Chondrocyte (in vitro differentiated cells): ENCODE results near the gene TBC1D16. TPM values are rescaled to one million over a fixed set of nuclear protein-coding genes. Genes with fewer than 3 reads are reported as not detected.

Source experiments
- DNase-seq: peaks from one replicate; pipeline ENCODE4 v3.0.0; 2021; ENCODE audit warnings: mixed read lengths, low spot score
- H3K27ac Mint-ChIP-seq: one replicate; pipeline ENCODE4 v1.8.0; 2021; ENCODE audit warnings: mild to moderate bottlenecking, moderate library complexity, mixed read lengths; ENCODE audit not compliant: unreplicated experiment
- H3K27me3 Mint-ChIP-seq: 2 replicates; pipeline ENCODE4 v1.8.0; 2021; ENCODE audit warnings: low read depth, mixed read lengths
- H3K36me3 Mint-ChIP-seq: 2 replicates; pipeline ENCODE4 v1.8.0; 2021; ENCODE audit warnings: low read depth, mixed read lengths
- H3K4me1 Mint-ChIP-seq: 2 replicates; pipeline ENCODE4 v1.8.0; 2021; ENCODE audit warnings: low read depth, mild to moderate bottlenecking, mixed read lengths
- H3K4me3 Mint-ChIP-seq: one replicate; pipeline ENCODE4 v1.8.0; 2021; ENCODE audit warnings: mild to moderate bottlenecking, moderate library complexity, mixed read lengths; ENCODE audit not compliant: unreplicated experiment
- H3K9me3 Mint-ChIP-seq: 2 replicates; pipeline ENCODE4 v1.8.0; 2021; ENCODE audit warnings: low read depth, mixed read lengths
- total RNA-seq: library from RNA; stranded (reverse); gene quantifications from 3 replicates; pipeline ENCODE4 v1.2.1, GENCODE V29; 2021
- TF ChIP-seq, protein P1 (sequence below): fragments of 200-600 bp; sonication (generic); IDR thresholded peaks from 2 replicates; pipeline ENCODE4 v1.5.0; 2021; ENCODE audit warnings: antibody characterized with exemption, mild to moderate bottlenecking, moderate library complexity

Gene TBC1D16
- total RNA-seq, 1 donor from 2014 or later, result 51.4 TPM

DNA sequence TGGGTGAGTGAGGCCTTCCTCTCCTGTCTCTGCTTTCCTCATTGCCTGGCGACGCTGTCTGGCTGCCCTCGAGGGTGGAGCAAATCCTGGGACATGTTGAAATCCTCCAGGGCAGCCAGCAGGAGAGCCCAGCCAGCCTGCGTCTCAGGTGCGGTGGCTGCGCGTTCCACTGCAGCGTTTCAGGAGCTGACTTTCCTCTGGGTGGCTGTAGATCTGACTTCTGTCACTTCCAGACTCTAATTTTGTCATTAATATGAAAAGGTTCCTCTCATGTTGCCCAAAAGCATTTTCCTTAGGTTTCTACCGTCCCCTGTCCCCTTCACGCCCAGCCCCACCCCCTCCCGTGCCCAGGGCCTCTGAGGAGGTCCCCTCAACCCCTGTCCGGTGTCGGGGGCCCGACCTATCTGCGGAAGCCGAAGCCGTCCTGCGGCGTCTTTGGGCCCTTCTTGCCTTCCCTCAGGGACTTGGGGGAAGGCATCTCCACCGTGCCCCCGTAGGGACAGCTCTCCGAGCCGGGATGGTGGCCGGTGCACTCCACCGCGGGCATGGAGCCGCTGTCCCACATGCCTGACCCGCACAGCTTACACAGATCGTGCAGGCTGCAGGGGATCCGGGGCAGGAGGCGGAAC lies 95.1 kb downstream of the TBC1D16 start:
- H3K4me3 Mint-ChIP-seq, result no peak overlapping the region
- peak; percentile 61 for DNase-seq
- H3K27me3 Mint-ChIP-seq, result no peaks in the 10 kb centered on the region
- H3K36me3 Mint-ChIP-seq, result peaks cover 28% of the 10 kb centered on the region
- peaks cover 3% of the 10 kb centered on the region for H3K4me1 Mint-ChIP-seq
- no peak overlapping the region for H3K27ac Mint-ChIP-seq
- TF ChIP-seq, protein P1, sequence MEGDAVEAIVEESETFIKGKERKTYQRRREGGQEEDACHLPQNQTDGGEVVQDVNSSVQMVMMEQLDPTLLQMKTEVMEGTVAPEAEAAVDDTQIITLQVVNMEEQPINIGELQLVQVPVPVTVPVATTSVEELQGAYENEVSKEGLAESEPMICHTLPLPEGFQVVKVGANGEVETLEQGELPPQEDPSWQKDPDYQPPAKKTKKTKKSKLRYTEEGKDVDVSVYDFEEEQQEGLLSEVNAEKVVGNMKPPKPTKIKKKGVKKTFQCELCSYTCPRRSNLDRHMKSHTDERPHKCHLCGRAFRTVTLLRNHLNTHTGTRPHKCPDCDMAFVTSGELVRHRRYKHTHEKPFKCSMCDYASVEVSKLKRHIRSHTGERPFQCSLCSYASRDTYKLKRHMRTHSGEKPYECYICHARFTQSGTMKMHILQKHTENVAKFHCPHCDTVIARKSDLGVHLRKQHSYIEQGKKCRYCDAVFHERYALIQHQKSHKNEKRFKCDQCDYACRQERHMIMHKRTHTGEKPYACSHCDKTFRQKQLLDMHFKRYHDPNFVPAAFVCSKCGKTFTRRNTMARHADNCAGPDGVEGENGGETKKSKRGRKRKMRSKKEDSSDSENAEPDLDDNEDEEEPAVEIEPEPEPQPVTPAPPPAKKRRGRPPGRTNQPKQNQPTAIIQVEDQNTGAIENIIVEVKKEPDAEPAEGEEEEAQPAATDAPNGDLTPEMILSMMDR, result no peak
- H3K9me3 Mint-ChIP-seq, result no peaks in the 10 kb centered on the region

- TF ChIP-seq, protein P1, result no peak
- H3K27ac Mint-ChIP-seq, result no peak overlapping the region
- no peak overlapping the region for H3K4me3 Mint-ChIP-seq
- no peaks in the 10 kb centered on the region for H3K9me3 Mint-ChIP-seq
- H3K27me3 Mint-ChIP-seq, result no peaks in the 10 kb centered on the region
- peak; percentile 27 for DNase-seq
- H3K36me3 Mint-ChIP-seq, result peaks cover 28% of the 10 kb centered on the region
- peaks cover 3% of the 10 kb centered on the region for H3K4me1 Mint-ChIP-seq
Measured at GRCh38 chr17:79939755-79940458, 95.8 kb downstream of the TBC1D16 start.

- H3K4me3 Mint-ChIP-seq, result no peak overlapping the region
- TF ChIP-seq, protein P1, result no peak
- H3K9me3 Mint-ChIP-seq, result no peaks in the 10 kb centered on the region
- H3K27ac Mint-ChIP-seq, result no peak overlapping the region
- H3K27me3 Mint-ChIP-seq, result no peaks in the 10 kb centered on the region
- peaks cover 8% of the 10 kb centered on the region for H3K4me1 Mint-ChIP-seq
- H3K36me3 Mint-ChIP-seq, result peaks cover 23% of the 10 kb centered on the region
- peak; percentile 76 for DNase-seq
Measured at GRCh38 chr17:79939094-79939435, 96.6 kb downstream of the TBC1D16 start.

DNA sequence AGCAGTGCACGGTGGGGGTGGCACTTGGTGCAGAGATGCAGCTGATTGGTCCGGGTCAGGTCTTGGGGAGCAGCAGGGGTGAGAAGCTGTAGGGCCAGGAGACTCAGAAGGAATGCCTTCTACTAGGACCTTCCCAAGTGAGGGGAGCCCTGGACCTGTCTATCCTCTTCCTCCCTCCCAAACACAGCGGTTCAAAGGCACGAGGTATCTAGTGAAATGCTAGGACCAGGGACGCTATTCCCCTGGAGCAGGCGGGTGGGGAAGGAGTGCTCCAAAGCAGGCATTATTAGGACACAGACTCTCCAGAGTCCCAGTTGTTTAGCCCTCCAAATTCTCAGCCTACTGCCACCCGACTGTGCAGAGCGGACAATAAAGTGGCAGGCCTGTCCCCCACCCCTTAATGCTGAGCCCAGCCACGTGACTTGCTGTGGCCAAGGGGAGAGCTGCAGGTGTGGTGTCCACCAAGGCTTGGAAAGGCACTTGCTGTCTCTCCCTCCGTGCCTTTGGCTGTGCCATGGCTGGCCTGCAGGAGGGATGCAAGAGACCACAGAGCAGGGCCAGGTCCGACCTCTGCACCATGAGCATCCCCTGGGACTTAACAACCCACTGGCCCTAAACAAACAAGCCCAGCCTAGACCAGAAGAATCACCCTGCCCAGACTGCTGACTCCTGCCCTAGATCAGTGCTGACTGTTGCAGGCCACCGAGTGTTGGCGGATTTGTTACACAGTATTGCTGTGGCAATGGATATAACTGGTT lies 97.2 kb downstream of the TBC1D16 start:
- Mint-ChIP-seq H3K9me3 (no peaks in the 10 kb centered on the region), H3K36me3 (peaks cover 18% of the 10 kb centered on the region), H3K27me3 (no peaks in the 10 kb centered on the region), H3K27ac (no peak overlapping the region), H3K4me1 (peaks cover 14% of the 10 kb centered on the region), H3K4me3 (no peak overlapping the region)
- no peak for DNase-seq
- TF ChIP-seq, protein P1, result no peak
